Kidney capillary endothelial cell (primary cell): ENCODE measurements around the gene OMD.
A peak's percentile ranks its signal among the peaks of the same experiment; 100 is the strongest.
"Not testable (repeated sequence)": the region's sequence is repeated elsewhere in the genome, so short reads cannot be mapped to it uniquely, and the experiment has no call there.

ENCODE experiments used
- DNase-seq: peaks from one replicate; pipeline ENCODE4 v3.0.0-alpha.2; 2018; ENCODE audit warnings: low spot score

OMD gene

GRCh38 chr9:92411157-92411556 lies 13.1 kb downstream of the OMD start:
- DNase-seq: not testable (repeated sequence)

- no peak for DNase-seq
Observed at GRCh38 chr9:92408747-92409478, 15.4 kb downstream of the OMD start.

DNA sequence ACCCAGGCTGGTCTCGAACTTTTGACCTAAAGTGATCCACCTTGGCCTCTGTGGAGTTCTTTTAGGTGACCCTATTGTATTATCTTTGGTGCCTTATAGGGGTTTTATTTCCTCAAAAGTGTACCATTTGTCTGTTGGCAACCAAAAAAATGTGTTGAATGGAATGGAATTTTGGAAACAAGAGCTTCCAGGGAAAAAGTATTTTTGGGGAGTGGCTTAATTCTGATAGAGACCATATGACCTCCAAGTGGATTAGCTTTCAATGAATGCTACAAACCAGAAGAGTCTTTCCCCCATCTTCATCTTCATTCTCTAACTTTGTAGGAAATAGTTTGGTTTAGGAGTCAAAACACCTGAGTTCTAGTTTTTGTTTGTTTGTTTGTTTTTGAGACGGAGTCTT lies 16.5 kb downstream of the OMD start:
- no peak for DNase-seq

- DNase-seq: no peak
Observed at GRCh38 chr9:92406477-92406876, 17.8 kb downstream of the OMD start.

DNA sequence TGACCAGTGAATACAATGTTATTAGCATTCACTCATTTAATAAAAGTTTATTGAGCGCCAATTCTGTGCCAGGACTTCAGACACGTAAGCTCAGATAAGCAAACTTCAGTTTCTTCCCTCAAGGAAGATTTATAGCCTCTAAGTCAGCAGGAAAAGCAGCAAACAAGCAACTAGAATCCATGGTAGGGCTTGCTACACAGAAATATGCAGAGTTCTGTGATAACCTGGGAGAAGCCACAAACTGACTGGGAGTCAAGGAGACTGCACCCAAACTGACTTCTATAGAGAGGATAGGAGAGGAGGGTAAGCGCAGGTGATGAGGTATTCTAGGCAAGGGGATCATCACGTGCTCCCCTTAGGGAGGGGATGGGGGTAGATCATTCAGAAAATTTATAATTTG lies 18.5 kb downstream of the OMD start:
- DNase-seq: no peak

GRCh38 chr9:92404042-92404836 lies 20.0 kb downstream of the OMD start, which contains the start of gene OGN:
Gene OGN (minus strand): TSS chr9:92404578. CDS start chr9:92403407, 1,171 bp downstream.
- no peak for DNase-seq

DNA sequence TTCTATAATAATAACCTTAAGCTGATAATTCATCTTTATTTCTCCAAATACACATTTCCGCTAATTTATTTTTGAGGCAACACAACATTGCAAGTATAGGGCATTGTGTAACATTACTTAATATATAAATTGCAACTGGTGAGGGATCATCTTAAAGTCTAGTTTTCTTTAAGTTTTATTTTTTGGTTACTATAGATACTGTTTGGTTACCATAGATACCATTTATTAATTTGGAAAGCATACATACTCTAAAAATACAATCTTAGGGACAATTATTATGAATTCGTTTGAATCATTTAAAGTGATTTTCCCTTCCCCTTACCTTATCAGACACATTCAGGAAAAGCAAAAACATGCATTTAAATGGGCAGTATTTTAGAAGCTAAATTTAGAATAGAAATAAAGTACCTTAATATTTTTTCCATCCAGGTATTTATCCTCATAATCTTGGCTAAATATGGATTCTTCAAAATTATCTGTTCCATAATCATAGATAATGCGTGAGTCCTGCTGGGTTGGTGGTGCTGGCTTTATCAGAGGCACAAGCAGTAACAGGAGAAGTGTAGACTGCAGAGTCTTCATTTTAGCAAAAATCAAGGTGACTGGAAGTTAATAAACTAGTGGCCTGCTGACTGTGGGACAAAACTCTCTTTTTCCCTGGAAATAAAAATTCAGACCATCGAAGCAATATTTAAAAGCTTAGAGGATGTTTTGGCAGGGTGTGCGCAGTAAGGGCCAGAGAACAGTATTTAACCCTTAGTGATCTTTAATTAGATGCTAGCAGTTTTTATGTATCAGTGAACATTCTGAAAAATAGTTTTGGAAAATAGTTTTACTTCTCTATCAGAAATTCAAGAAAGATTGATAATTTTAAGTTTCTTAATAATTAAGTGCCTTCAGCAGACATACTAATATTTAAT lies 21.2 kb downstream of the OMD start:
- DNase-seq: no peak

GRCh38 chr9:92402360-92402759 lies 21.9 kb downstream of the OMD start:
- no peak for DNase-seq

DNA sequence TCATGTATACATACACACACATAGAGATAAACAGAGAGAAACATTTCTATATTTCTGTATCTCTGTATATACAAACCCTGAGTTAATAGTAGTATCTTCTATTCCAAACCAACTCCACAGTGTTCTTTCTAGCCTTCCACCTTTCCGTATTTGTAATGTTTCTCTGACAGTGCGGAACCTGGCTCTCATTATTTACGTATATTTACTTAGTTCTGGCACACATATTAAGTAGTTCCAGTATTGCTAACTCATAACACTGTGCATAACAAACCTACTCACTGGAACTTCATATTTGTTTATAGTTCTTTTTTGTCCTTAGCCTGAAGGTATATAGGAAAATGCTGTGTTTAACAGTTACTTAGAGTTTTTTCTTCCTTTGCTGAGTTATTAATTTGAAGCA lies 26.4 kb downstream of the OMD start:
- no peak for DNase-seq

- no peak for DNase-seq
Observed at GRCh38 chr9:92395617-92396016, 28.7 kb downstream of the OMD start.

DNA sequence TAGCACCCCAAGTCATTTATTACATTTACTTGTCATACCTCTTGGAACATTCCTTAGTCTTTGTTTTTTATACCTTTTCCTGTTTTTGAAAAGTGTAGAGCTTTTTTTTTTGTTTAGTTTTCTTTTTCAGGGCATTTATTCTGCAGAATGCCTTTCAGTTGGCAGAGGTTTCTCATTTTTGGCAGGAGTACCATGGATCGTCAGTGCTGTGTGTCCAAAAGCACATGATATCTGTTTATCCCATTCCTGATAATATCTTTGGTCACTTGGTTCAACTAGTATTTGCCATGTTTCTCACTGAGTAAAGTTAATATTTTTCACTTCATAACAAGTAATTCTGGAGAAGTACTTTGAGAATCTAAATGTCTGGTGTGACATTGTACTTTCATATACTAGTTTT lies 30.6 kb downstream of the OMD start:
- no peak for DNase-seq

DNA sequence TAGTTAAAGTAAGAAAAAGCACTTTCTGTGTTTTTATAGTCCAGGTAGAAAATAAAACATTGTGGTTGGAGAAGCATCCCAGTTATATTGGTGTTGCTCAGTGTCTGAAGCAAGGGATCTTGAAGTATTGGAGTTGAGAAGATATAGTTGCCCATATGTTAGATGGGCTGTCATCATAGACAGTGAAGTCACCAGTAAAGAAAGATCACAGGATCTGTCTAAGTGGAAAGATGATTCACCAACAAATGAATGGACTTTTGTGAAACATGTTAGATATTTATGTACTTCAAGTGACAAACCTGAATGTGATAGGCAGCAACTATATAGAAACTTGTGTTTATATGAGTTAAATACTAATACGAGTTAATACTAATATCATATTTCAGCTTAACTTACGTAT lies 31.6 kb downstream of the OMD start:
- DNase-seq: peak; percentile 25

DNA sequence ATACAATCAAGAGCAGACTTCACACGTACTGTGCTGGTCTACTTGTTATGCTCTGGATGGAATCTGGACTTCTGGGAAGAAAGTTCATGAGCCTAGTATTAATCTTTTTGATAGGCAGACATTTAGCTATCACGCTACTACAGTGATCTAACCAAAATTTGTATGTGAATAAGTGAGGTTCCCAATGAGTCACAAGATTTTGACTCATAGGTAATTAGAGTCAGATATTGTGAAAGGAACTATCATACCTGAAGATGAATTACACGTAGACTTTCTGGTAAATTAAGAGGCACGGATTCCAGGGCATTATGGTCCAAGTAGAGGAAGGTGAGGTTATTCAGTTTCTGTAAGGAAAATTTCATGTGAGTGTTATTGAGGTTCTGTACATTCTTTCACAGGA lies 38.3 kb downstream of the OMD start:
- DNase-seq: no peak

GRCh38 chr9:92385477-92385876 lies 38.8 kb downstream of the OMD start:
- no peak for DNase-seq

GRCh38 chr9:92385001-92385400 lies 39.3 kb downstream of the OMD start:
- DNase-seq: no peak

DNA sequence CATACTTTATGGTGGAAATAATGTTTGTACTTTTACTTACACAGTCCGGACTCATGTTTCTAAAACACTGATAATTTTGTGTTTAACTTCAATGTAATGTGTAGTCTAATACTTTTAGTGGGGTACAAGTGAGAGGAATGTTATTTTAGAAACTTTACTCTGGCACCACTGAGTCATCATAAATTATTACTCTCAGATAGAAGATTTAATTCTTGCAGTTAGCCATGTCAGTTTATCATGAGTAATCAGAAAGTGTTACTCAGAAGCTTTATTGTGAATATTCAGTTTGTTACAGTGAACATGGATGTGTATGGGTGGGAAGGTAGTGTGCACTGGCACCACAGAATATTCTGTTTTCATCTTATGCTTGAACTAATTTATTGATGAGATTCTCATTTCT lies 39.9 kb downstream of the OMD start:
- no peak for DNase-seq

DNA sequence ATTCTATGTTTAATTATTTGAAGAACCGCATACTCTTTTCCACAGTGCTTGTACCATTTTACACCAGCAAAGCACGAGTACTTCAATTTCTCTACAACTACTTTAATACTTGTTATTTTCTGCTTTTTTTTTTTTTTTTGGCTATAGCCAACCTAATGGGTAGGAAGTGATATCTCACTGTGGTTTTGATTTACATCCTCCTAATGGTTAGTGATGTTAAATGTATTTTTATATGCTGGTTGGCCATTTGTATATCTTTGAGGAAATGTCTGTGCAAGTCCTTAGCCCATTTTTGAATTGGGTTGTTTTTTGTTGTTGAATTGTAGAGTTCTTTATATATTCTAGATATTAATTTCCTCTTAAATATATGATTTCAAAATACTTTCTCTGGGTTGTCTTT lies 42.5 kb downstream of the OMD start:
- DNase-seq: no peak

DNA sequence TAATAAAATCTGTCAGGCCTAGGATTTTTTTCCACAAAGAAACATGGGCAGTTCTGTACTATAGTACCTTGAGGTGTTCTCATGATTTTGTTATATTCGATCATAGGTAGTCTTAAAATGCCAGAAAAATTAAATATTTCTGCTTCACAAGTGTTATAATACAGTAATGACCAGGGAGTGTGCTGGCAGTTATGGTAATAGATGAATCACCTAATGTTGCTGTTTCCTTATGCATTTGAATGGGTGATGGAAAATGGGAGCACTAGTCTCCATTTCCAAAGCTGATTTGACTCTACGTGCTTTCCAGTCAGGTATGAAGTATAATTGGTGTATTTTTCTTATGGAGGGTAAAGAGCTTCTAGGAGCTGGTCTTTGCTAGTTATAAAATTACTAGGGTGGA lies 43.7 kb downstream of the OMD start:
- DNase-seq: no peak

GRCh38 chr9:92378865-92379560 lies 45.3 kb downstream of the OMD start:
- peak; percentile 7 for DNase-seq

DNA sequence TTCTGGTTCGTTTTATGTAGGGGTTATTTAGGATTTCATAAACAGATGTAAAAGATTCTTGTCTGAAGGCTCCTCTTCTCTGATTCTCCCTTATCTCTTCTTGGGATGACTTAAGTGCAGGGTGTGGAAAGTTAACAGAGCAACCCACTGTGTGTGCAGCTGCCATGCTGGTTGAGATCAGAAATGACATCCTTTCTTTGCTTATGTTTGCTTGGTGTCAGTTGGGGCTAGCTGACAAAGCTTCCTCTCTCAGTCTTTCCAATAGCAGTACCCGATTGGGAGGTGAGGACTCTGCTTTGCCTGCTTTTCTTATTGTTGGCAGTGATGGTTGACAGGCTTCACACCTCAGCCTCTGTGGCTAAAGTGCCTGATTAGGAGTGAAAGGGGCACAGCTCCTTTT lies 46.4 kb downstream of the OMD start:
- DNase-seq: no peak

- no peak for DNase-seq
Observed at GRCh38 chr9:92373167-92373566, 51.1 kb downstream of the OMD start.

- DNase-seq: no peak
Observed at GRCh38 chr9:92369075-92369474, 55.2 kb downstream of the OMD start.
